Peyer's patch (tissue), 4 donors: ENCODE results near the gene QPCTL. TPM values are rescaled to one million over a fixed set of nuclear protein-coding genes. Genes with fewer than 3 reads are reported as not detected.

Experiments
- DNase-seq, 3 donors: peaks; one replicate each; pipeline ENCODE4 v3.0.0-alpha.2; 2017 to 2019
- H3K27ac ChIP-seq, 4 donors: fragments of 200-600 bp; sonication (generic); one replicate each; pipeline ENCODE4 v1.5.1; 2016 to 2019
- H3K27me3 ChIP-seq, 2 donors: fragments of 200-600 bp; sonication (generic); one replicate each; pipeline ENCODE4 v1.5.1; 2019
- H3K36me3 ChIP-seq, 3 donors: fragments of 200-600 bp; sonication (generic); one replicate each; pipeline ENCODE4 v1.5.1; 2016 to 2019
- H3K4me1 ChIP-seq, 4 donors: fragments of 200-600 bp; sonication (generic); one replicate each; pipeline ENCODE4 v1.5.1; 2016 to 2019
- H3K4me3 ChIP-seq, 4 donors: fragments of 200-600 bp; sonication (generic); 1 replicate in 3 of 4; 2 replicates in 1 of 4; pipeline ENCODE4 v1.5.1; 2016 to 2019; ENCODE audit warnings: mild to moderate bottlenecking in 1 of 4
- H3K9me3 ChIP-seq, 4 donors: fragments of 200-600 bp; sonication (generic); one replicate each; pipeline ENCODE4 v1.5.1; 2016 to 2019; ENCODE audit warnings: mild to moderate bottlenecking in 1 of 4
- POLR2A ChIP-seq, 2 donors: fragments of 450-650 bp; IDR thresholded peaks; one replicate each; pipeline ENCODE4 v1.5.1; 2017; ENCODE audit warnings: antibody characterized with exemption in 2 of 2, mild to moderate bottlenecking in 2 of 2, moderate library complexity in 2 of 2
- total RNA-seq, 4 donors: library from RNA; depleted of rRNA; stranded (reverse); fragments of >200 nt; gene quantifications; one replicate each; pipeline ENCODE4 v1.1.0, GENCODE V29; 2016
- TF ChIP-seq, protein P1 (sequence below), 6 experiments: fragments of 450-650 bp in 4 of 6; fragments of 200-600 bp in 2 of 6; sonication (generic) in 1 of 6; IDR thresholded peaks; one replicate each; pipeline ENCODE4 v1.5.1; 2017 to 2019; ENCODE audit warnings: antibody characterized with exemption in 6 of 6, mild to moderate bottlenecking in 3 of 6, moderate library complexity in 1 of 6

QPCTL gene
- total RNA-seq, 4 donors from 2014 or later: 6.1 to 11.6 (median 7.4) TPM

DNA sequence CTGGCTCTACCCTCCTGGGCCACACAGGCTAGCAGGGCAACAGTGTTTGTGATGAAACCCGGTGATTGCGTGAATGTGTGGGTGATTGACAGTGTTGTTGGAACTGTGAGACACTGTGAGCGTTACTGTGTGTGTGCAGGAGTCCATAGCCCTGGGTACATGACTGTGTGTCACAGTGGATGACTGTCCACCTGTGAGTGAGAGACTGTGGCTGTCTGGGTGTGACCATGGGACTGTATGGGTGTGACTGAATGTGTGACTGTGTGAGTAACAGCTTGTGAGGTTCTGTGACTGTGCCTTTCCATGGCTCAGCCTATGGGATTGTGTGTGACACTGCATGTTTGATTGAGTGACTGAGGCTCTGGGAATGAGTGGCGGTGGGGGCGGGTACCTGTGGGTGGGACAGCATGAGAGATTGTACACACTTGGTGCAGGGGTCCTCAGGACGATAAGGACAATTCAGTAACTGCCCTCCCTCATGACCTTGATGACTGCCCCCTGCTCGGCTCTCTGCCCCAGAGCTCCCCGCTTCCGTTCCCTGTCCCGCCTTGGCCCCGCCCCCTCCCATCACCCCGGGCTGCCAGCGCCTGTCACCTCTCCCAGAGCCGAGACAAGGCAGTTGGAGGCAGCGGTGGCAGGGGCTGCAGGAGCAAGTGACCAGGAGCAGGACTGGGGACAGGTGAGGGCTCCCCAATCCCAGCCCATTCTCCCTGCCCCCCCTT is 24.7 kb upstream of the QPCTL start, which contains the start of gene GIPR:
GIPR (plus strand) TSS at position 602 of the 722 bp plus-strand sequence. CDS start 1,300 bp downstream, outside the sequence.
- DNase-seq: peak; percentile 74 to 86 (median 80)
- Histone ChIP-seq H3K4me3 (peak within 1 kb of the TSS; percentile 30 to 45 (median 35)), H3K4me1 (peaks cover 0 to 34% (median 15%) of the 10 kb centered on the region in 4 donors), H3K27ac (peak within 1 kb of the TSS in 3 of 4 donors; percentile 7 to 33 (median 12)), H3K36me3 (no peaks in the 10 kb centered on the region), H3K9me3 (no peaks in the 10 kb centered on the region), H3K27me3 (peaks cover 0 to 21% of the 10 kb centered on the region in 2 donors)
- no peak for TF ChIP-seq POLR2A (IDR thresholded peaks at IDR 0.05)
- TF ChIP-seq, protein P1, sequence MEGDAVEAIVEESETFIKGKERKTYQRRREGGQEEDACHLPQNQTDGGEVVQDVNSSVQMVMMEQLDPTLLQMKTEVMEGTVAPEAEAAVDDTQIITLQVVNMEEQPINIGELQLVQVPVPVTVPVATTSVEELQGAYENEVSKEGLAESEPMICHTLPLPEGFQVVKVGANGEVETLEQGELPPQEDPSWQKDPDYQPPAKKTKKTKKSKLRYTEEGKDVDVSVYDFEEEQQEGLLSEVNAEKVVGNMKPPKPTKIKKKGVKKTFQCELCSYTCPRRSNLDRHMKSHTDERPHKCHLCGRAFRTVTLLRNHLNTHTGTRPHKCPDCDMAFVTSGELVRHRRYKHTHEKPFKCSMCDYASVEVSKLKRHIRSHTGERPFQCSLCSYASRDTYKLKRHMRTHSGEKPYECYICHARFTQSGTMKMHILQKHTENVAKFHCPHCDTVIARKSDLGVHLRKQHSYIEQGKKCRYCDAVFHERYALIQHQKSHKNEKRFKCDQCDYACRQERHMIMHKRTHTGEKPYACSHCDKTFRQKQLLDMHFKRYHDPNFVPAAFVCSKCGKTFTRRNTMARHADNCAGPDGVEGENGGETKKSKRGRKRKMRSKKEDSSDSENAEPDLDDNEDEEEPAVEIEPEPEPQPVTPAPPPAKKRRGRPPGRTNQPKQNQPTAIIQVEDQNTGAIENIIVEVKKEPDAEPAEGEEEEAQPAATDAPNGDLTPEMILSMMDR (IDR thresholded peaks at IDR 0.05): no peak

DNA sequence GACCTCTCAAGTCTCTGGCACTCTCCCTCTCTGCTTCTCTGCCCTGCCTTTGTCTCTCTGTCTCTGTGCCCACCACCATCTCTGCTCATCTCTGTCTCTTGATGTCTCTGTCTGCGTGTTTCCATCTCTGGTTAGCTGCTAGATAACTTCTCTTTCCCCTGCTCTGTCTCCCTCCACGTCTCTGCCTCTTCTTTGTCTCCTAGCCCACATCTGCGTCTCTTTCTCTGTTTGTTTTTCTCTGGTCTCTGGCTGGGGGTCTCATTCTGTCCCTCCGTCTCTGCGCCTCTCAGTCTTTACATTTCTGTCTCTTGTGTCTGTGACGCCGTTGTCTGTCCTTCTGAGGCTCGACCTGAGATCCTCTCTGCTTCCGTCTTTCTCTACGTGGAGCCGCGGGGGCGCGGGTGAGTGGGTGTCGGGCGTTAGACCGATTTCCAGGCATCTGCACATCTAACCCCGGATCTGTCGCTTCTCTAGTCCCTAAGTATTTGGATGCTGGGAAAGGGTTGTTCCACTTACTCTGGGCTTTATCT is 24.1 kb upstream of the QPCTL start:
- Histone ChIP-seq H3K27ac (peak overlapping the region in 3 of 4 donors; percentile 7 to 33 (median 12)), H3K4me1 (peaks cover 0 to 34% (median 15%) of the 10 kb centered on the region in 4 donors), H3K4me3 (peak overlapping the region; percentile 30 to 45 (median 35)), H3K27me3 (peaks cover 0 to 21% of the 10 kb centered on the region in 2 donors), H3K9me3 (no peaks in the 10 kb centered on the region), H3K36me3 (no peaks in the 10 kb centered on the region)
- DNase-seq: no peak
- TF ChIP-seq, protein P1 (IDR thresholded peaks at IDR 0.05): no peak
- TF ChIP-seq POLR2A (IDR thresholded peaks at IDR 0.05): no peak

DNA sequence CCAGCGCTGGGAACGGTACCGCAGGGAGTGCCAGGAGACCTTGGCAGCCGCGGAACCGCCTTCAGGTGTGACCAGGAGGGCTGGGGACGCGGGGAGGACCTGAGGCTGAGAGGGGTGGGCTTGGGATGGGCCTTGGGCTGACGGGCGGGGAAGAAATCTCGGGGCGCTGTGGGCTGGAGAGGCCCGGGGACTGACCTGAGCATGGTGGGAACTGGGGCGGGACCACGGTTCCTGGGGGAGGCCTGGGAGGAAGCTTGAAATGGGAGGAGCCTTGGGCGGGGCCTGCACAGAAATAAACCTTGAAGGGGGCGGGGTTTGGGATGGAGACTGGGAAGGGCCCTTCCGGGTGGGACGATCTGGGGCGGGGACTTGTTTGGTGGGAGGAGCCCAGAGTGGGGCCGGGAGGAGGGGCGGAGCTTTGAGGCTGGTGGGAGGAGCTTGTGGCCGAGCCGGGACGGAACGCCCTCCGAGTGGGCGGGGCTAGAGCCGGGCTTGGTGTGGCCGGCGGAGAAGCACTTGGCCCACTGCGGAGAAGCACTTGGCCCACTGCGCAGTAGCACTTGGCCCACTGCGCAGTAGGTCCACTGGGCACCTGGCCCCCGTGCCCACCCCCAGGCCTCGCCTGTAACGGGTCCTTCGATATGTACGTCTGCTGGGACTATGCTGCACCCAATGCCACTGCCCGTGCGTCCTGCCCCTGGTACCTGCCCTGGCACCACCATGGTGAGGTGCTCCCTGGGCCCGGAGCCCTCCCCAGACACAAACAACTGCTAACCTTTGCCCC is 21.6 kb upstream of the QPCTL start:
- peaks cover 0 to 34% (median 15%) of the 10 kb centered on the region in 4 donors for H3K4me1 ChIP-seq
- no peak for TF ChIP-seq POLR2A (IDR thresholded peaks at IDR 0.05)
- TF ChIP-seq, protein P1 (IDR thresholded peaks at IDR 0.05): no peak
- H3K27me3 ChIP-seq: peaks cover 0 to 21% of the 10 kb centered on the region in 2 donors
- no peak overlapping the region for H3K27ac ChIP-seq
- peak; percentile 67 to 92 (median 89) for DNase-seq
- peak overlapping the region in 2 of 4 donors; percentile 42 to 49 for H3K4me3 ChIP-seq
- no peaks in the 10 kb centered on the region for H3K9me3 ChIP-seq
- no peaks in the 10 kb centered on the region for H3K36me3 ChIP-seq

DNA sequence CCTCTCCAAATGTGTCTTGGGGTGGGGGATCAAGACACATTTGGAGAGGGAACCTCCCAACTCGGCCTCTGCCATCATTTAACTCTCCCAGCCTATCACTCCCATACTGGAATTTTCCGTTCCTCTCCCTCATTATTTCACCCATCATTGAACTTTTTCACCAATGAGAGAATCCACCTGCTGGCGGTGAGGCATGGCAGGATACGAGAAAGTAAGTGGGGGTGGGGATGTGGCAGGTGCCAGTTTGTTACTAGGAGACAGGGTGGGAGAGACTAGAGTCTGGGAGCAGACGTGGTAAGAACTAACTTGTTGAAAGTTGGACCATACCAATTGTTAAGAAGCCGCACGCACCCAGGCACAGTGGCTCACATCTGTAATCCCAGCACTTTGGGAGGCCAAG is 17.5 kb upstream of the QPCTL start:
- Histone ChIP-seq H3K9me3 (no peaks in the 10 kb centered on the region), H3K27ac (no peak overlapping the region), H3K36me3 (no peaks in the 10 kb centered on the region), H3K27me3 (peaks cover 0 to 12% of the 10 kb centered on the region in 2 donors), H3K4me3 (no peak overlapping the region), H3K4me1 (peaks cover 0 to 27% (median 8%) of the 10 kb centered on the region in 4 donors)
- DNase-seq: no peak
- TF ChIP-seq, protein P1 (IDR thresholded peaks at IDR 0.05): no peak
- TF ChIP-seq POLR2A (IDR thresholded peaks at IDR 0.05): no peak

DNA sequence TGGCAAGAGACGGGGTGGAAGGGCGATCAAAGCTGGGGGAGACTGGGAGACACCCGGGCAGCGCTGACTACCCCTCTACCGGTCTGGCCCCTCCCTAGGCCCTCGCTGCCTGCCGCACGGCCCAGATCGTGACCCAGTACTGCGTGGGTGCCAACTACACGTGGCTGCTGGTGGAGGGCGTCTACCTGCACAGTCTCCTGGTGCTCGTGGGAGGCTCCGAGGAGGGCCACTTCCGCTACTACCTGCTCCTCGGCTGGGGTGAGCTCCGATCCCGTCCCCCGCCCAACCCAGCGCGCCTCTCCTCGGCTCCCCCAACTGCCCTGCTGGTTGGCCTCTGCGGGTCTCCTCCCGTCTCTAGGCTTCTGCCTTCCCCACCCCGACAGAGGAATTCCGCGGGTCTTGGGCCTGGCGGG is 15.6 kb upstream of the QPCTL start:
- H3K27ac ChIP-seq: peak overlapping the region in 2 of 4 donors; percentile 35 to 55
- H3K9me3 ChIP-seq: no peaks in the 10 kb centered on the region
- H3K27me3 ChIP-seq: no peaks in the 10 kb centered on the region
- H3K4me3 ChIP-seq: peak overlapping the region; percentile 26 to 55 (median 52)
- DNase-seq: peak in 2 of 3 donors; percentile 51 to 71
- TF ChIP-seq POLR2A (IDR thresholded peaks at IDR 0.05): no peak
- TF ChIP-seq, protein P1 (IDR thresholded peaks at IDR 0.05): no peak
- H3K4me1 ChIP-seq: peaks cover 0 to 18% (median 8%) of the 10 kb centered on the region in 4 donors
- no peaks in the 10 kb centered on the region for H3K36me3 ChIP-seq
